GM12878 (cell line): ENCODE data around the gene SPIB.

Experiments
- CEBPB ChIP-seq, 2 experiments: fragments of 150-350 bp in 1 of 2; IDR thresholded peaks; 2 replicates each; pipeline ENCODE4 v1.6.1; 2012 to 2014; ENCODE audit warnings: low read depth in 2 of 2, low read length in 2 of 2, borderline replicate concordance in 1 of 2, inconsistent platforms in 1 of 2
- CREB1 ChIP-seq: IDR thresholded peaks from 2 replicates; pipeline ENCODE4 v1.6.1; 2012; ENCODE audit warnings: low read depth, mild to moderate bottlenecking, inconsistent platforms
- CTCF ChIP-seq, 3 experiments: IDR thresholded peaks in 2 of 3; conservative IDR thresholded peaks in 1 of 3; 2 replicates each; pipeline ENCODE4 v1.5.1; 2011; ENCODE audit warnings: low read depth in 3 of 3, low read length in 3 of 3, mild to moderate bottlenecking in 3 of 3, control low read depth in 2 of 3, moderate library complexity in 2 of 3, inconsistent platforms in 1 of 3, mixed read lengths in 1 of 3; ENCODE audit not compliant: control insufficient read depth in 2 of 3, insufficient read depth in 1 of 3; ENCODE audit errors: extremely low read depth in 1 of 3
- EZH2 ChIP-seq: IDR thresholded peaks from 2 replicates; pipeline ENCODE4 v1.6.1; 2012; ENCODE audit warnings: low read depth, mild to moderate bottlenecking, control low read depth, inconsistent platforms, low read length, borderline replicate concordance; ENCODE audit not compliant: control insufficient read depth
- HDAC2 ChIP-seq: fragments of 200-600 bp; sonication (generic); IDR thresholded peaks from 2 replicates; pipeline ENCODE4 v1.6.1; 2017
- MYC ChIP-seq: IDR thresholded peaks from 2 replicates; pipeline ENCODE4 v1.6.1; 2011; ENCODE audit warnings: mild to moderate bottlenecking, low read length, moderate library complexity, inconsistent platforms; ENCODE audit not compliant: insufficient read depth, insufficient replicate concordance, insufficient read length, severe bottlenecking
- NFIC ChIP-seq: IDR thresholded peaks from 2 replicates; pipeline ENCODE4 v1.6.1; 2012; ENCODE audit warnings: low read depth, mild to moderate bottlenecking, inconsistent platforms, low read length, moderate library complexity
- NRF1 ChIP-seq: conservative IDR thresholded peaks from 2 replicates; pipeline ENCODE4 v1.6.1; 2011; ENCODE audit warnings: mild to moderate bottlenecking, low read depth, low read length, improper control_type of control experiment
- POLR2AphosphoS5 ChIP-seq: IDR thresholded peaks from 2 replicates; pipeline ENCODE4 v1.6.1; 2011; ENCODE audit warnings: mild to moderate bottlenecking, low read length, inconsistent platforms
- SPI1 ChIP-seq: IDR thresholded peaks from 2 replicates; pipeline ENCODE4 v1.6.1; 2011; ENCODE audit warnings: low read depth, mild to moderate bottlenecking, low read length, moderate library complexity, borderline replicate concordance; ENCODE audit not compliant: insufficient read depth
- ZNF592 ChIP-seq: fragments of 450-650 bp; IDR thresholded peaks from 2 replicates; pipeline ENCODE4 v1.6.1; 2017; ENCODE audit warnings: mild to moderate bottlenecking, moderate library complexity
- TF ChIP-seq, protein P1 (sequence below): IDR thresholded peaks from 2 replicates; pipeline ENCODE4 v1.6.1; 2012; ENCODE audit warnings: mild to moderate bottlenecking, low read depth, low read length
- TF ChIP-seq, protein P2 (sequence below): IDR thresholded peaks from 2 replicates; pipeline ENCODE4 v1.6.1; 2011; ENCODE audit warnings: borderline replicate concordance, low read depth, mild to moderate bottlenecking, moderate library complexity, low read length; ENCODE audit not compliant: insufficient read depth, poor library complexity, severe bottlenecking

GRCh38 chr19:50468818-50469217, 50.1 kb downstream of the SPIB start:
- TF ChIP-seq CREB1 (no peak), CTCF (IDR thresholded peaks at IDR 0.05 in 2 of 3, conservative IDR thresholded peaks at IDR 0.05 in 1 of 3; ENCODE audit: control insufficient read depth in 2 of 3, extremely low read depth in 1 of 3, insufficient read depth in 1 of 3, low read depth in 3 of 3, low read length in 3 of 3) (no peak), EZH2 (no peak), NFIC (no peak), NRF1 (no peak), SPI1 (no peak), HDAC2 (no peak), MYC (no peak), POLR2AphosphoS5 (no peak), CEBPB (IDR thresholded peaks at IDR 0.05; ENCODE audit: borderline replicate concordance in 1 of 2, low read depth in 2 of 2, low read length in 2 of 2) (no peak), ZNF592 (no peak)
- TF ChIP-seq, protein P1, sequence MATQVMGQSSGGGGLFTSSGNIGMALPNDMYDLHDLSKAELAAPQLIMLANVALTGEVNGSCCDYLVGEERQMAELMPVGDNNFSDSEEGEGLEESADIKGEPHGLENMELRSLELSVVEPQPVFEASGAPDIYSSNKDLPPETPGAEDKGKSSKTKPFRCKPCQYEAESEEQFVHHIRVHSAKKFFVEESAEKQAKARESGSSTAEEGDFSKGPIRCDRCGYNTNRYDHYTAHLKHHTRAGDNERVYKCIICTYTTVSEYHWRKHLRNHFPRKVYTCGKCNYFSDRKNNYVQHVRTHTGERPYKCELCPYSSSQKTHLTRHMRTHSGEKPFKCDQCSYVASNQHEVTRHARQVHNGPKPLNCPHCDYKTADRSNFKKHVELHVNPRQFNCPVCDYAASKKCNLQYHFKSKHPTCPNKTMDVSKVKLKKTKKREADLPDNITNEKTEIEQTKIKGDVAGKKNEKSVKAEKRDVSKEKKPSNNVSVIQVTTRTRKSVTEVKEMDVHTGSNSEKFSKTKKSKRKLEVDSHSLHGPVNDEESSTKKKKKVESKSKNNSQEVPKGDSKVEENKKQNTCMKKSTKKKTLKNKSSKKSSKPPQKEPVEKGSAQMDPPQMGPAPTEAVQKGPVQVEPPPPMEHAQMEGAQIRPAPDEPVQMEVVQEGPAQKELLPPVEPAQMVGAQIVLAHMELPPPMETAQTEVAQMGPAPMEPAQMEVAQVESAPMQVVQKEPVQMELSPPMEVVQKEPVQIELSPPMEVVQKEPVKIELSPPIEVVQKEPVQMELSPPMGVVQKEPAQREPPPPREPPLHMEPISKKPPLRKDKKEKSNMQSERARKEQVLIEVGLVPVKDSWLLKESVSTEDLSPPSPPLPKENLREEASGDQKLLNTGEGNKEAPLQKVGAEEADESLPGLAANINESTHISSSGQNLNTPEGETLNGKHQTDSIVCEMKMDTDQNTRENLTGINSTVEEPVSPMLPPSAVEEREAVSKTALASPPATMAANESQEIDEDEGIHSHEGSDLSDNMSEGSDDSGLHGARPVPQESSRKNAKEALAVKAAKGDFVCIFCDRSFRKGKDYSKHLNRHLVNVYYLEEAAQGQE = no peak
- TF ChIP-seq, protein P2, sequence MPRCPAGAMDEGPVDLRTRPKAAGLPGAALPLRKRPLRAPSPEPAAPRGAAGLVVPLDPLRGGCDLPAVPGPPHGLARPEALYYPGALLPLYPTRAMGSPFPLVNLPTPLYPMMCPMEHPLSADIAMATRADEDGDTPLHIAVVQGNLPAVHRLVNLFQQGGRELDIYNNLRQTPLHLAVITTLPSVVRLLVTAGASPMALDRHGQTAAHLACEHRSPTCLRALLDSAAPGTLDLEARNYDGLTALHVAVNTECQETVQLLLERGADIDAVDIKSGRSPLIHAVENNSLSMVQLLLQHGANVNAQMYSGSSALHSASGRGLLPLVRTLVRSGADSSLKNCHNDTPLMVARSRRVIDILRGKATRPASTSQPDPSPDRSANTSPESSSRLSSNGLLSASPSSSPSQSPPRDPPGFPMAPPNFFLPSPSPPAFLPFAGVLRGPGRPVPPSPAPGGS = no peak
